Stimulated activated naive CD8-positive, alpha-beta T cell treated with anti-CD3 and anti-CD28 coated beads, Interleukin-15, Interleukin-2, amounts not matched to agents 100 ng/mL and 50 ng/mL, for 24 hours (primary cell): ENCODE measurements around the gene NKPD1.

Source experiments
- H3K27ac Mint-ChIP-seq: one replicate; pipeline ENCODE4 v1.8.0; 2021; ENCODE audit warnings: mild to moderate bottlenecking, mixed read lengths
- H3K27me3 Mint-ChIP-seq: one replicate; pipeline ENCODE4 v1.8.0; 2021; ENCODE audit warnings: mixed read lengths
- H3K36me3 Mint-ChIP-seq: one replicate; pipeline ENCODE4 v1.8.0; 2021; ENCODE audit warnings: low read depth, mixed read lengths
- H3K4me1 Mint-ChIP-seq: one replicate; pipeline ENCODE4 v1.8.0; 2021; ENCODE audit warnings: low read depth, mixed read lengths
- H3K4me3 Mint-ChIP-seq: one replicate; pipeline ENCODE4 v1.8.0; 2021; ENCODE audit warnings: mild to moderate bottlenecking, mixed read lengths
- H3K9me3 Mint-ChIP-seq: one replicate; pipeline ENCODE4 v1.8.0; 2021; ENCODE audit warnings: mixed read lengths

The NKPD1 gene, protein sequence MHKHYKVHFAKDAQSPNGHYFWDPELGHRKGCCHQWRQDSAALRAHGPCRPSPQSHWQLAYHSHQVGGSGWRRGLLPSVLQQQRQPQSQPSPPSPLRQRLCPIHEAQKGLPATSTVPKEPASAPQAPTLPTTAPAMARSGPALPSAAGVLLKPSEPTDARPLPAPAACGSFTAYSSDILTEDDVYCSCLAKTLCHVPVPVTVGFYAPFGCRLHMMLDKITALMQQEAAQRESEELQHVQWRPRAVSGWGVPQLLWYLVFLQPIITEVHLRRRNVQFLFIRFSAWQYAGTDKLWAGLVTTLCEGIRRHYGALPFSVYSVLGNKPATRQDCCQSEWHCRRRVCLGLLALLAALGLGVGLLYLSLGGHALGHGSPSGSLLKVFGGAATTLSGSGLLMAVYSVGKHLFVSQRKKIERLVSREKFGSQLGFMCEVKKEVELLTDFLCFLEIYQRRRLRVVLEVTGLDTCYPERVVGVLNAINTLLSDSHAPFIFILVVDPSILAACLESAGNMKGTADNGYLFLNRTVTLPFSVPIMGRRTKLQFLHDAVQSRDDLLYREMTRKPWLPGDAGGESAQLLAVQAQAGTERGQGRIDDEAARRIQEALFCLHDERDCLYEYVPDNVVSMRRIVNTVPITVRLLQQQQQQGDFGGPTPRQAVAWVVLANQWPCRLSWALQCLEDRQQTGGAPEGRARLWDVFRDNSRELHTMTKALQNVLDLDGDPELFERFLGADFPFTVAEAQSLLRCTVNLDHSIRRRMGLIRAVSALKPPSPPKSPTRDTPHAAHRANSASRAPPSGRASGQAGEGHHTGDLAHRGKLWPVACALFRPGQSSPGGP

GRCh38 chr19:45160870-45161737, at the start of gene NKPD1:
Gene NKPD1, minus strand, starts transcription at chr19:45160982. Its CDS starts 832 bp downstream, at chr19:45160150.
- no peak within 1 kb of the TSS for H3K27ac Mint-ChIP-seq
- H3K36me3 Mint-ChIP-seq: no peaks in the 10 kb centered on the region
- H3K4me3 Mint-ChIP-seq: no peak within 1 kb of the TSS
- H3K4me1 Mint-ChIP-seq: peaks cover 13% of the 10 kb centered on the region
- peaks cover 7% of the 10 kb centered on the region for H3K27me3 Mint-ChIP-seq
- no peaks in the 10 kb centered on the region for H3K9me3 Mint-ChIP-seq

DNA sequence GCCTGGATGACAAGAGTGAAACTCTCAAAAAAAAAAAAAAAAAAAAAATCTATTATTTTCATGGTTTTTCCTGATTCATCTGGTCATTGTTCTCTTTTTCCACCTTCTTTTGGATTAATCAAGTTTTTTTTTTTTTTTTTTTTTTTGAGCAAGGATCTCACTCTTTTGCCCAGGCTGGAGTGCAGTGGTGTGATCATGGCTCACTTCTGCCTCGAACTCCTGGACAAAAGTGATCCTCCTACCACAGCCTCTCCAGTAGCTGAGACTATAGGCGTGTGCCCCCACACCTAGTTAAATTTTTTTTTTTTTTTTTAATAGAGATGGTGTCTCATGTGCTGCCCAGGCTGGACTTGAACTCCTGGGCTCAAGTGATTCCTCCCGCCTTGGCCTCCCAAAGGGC, 45.5 kb upstream of the NKPD1 start:
- Mint-ChIP-seq H3K36me3 (no peaks in the 10 kb centered on the region), H3K27ac (no peak overlapping the region), H3K27me3 (no peaks in the 10 kb centered on the region)

GRCh38 chr19:45205810-45206209, 45.0 kb upstream of the NKPD1 start:
- Mint-ChIP-seq H3K4me3 (no peak overlapping the region), H3K27ac (no peak overlapping the region), H3K9me3 (no peaks in the 10 kb centered on the region), H3K4me1 (no peaks in the 10 kb centered on the region), H3K27me3 (no peaks in the 10 kb centered on the region), H3K36me3 (no peaks in the 10 kb centered on the region)

More for the DNA sequence above, 45.5 kb upstream of the NKPD1 start:
- Mint-ChIP-seq H3K4me3 (no peak overlapping the region), H3K4me1 (no peaks in the 10 kb centered on the region), H3K9me3 (no peaks in the 10 kb centered on the region)

DNA sequence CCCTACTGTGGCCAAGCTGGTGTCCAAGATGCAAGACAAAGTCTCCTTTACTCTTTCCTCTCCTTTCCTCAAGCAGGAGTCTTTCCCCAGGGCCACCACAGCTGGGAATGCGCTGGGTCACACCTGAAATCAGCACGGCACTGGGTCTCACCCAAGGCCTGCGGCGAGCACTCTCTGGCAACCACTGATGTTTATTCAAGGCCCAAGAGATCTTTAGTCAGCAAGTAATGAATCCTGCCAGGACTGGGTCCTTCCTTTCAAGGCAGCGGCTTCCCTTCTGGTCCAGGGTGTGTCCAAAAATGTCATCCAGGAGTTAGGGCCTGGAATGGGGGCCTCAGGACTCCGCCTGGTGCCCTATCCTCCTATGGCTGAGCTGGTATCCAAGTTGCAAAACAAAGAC, 41.9 kb upstream of the NKPD1 start:
- H3K36me3 Mint-ChIP-seq: no peaks in the 10 kb centered on the region
- no peaks in the 10 kb centered on the region for H3K9me3 Mint-ChIP-seq
- H3K4me1 Mint-ChIP-seq: no peaks in the 10 kb centered on the region
- no peaks in the 10 kb centered on the region for H3K27me3 Mint-ChIP-seq
- H3K4me3 Mint-ChIP-seq: no peak overlapping the region
- H3K27ac Mint-ChIP-seq: no peak overlapping the region

- H3K4me3 Mint-ChIP-seq: no peak overlapping the region
- no peaks in the 10 kb centered on the region for H3K27me3 Mint-ChIP-seq
- H3K36me3 Mint-ChIP-seq: no peaks in the 10 kb centered on the region
- H3K4me1 Mint-ChIP-seq: no peaks in the 10 kb centered on the region
- H3K9me3 Mint-ChIP-seq: no peaks in the 10 kb centered on the region
- no peak overlapping the region for H3K27ac Mint-ChIP-seq
Observed at GRCh38 chr19:45200568-45200967, 39.8 kb upstream of the NKPD1 start.

DNA sequence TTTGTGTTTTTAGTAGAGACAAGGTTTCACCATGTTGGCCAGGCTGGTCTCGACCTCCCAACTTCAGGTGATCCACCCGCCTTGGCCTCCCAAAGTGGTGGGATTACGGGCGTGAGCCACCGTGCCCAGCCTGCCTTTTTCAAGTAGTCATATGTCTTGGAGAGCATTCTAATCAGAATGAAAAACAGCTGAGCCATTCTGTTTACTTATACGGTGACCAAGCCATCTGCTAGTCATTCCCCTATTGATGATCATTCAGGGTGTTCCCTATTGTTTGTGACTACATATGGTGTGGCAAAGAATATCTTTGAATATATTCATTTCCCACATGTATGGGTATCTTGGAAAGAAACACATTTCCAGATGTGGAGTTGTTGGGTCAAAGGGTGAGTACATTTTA, 35.0 kb upstream of the NKPD1 start:
- Mint-ChIP-seq H3K4me1 (no peaks in the 10 kb centered on the region), H3K36me3 (no peaks in the 10 kb centered on the region), H3K27ac (no peak overlapping the region), H3K4me3 (no peak overlapping the region), H3K9me3 (no peaks in the 10 kb centered on the region), H3K27me3 (no peaks in the 10 kb centered on the region)

GRCh38 chr19:45191375-45191774, 30.6 kb upstream of the NKPD1 start:
- Mint-ChIP-seq H3K27ac (no peak overlapping the region), H3K9me3 (no peaks in the 10 kb centered on the region), H3K27me3 (no peaks in the 10 kb centered on the region), H3K4me1 (no peaks in the 10 kb centered on the region), H3K4me3 (no peak overlapping the region), H3K36me3 (peaks cover 5% of the 10 kb centered on the region)

DNA sequence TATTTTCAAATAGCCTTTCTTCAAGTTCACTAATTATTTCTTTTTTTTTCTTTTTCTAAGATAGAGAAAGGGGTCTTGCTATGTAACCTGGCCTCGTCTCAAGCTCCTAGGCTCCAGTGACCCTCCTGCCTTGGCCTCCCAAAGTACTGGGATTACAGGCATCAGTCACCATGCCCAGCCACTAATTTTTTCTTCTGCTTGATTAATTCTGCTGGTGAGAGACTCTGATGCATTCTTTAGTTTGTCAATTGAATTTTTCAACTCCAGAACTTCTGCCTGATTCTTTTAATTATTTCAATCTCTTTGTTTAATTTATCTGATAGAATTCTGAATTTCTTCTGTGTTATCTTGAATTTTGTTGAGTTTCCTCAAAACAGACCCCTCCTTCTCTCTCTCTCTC, 29.2 kb upstream of the NKPD1 start:
- H3K27ac Mint-ChIP-seq: no peak overlapping the region
- H3K36me3 Mint-ChIP-seq: peaks cover 5% of the 10 kb centered on the region
- H3K27me3 Mint-ChIP-seq: no peaks in the 10 kb centered on the region
- H3K9me3 Mint-ChIP-seq: no peaks in the 10 kb centered on the region
- H3K4me1 Mint-ChIP-seq: no peaks in the 10 kb centered on the region
- H3K4me3 Mint-ChIP-seq: no peak overlapping the region

DNA sequence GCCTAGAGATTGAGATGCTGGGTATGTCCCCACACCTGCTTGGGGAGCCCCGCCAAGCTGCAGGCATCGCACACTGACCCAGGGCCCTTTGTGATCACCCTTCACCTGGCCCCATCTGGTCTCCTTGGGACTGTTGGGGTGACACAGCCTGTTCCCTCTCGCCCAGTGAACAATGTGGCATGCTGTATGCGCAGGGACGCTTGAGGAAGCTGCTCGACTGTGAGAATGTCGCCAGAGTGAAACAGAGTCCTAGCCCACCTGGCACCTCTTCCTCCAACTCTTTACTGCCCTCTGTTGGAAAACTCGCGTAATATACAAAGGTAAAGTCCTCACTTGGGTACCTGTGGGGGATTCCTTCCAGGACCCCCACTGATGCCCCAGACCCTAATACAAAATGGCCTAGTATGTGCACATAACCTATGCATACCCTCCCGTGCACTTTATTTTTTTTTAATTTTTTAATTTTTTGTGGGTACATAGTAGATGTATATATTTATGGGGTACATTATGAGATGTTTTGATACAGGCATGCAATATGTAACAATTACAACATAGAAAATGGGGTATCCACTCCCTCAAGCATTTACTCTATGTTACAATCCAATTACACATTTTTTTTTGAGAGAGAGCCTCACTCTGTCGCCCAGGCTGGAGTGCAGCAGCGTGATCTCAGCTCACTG, 26.8 kb upstream of the NKPD1 start:
- no peaks in the 10 kb centered on the region for H3K27me3 Mint-ChIP-seq
- H3K27ac Mint-ChIP-seq: no peak overlapping the region
- peaks cover 5% of the 10 kb centered on the region for H3K36me3 Mint-ChIP-seq
- H3K4me3 Mint-ChIP-seq: no peak overlapping the region
- H3K4me1 Mint-ChIP-seq: no peaks in the 10 kb centered on the region
- H3K9me3 Mint-ChIP-seq: no peaks in the 10 kb centered on the region

GRCh38 chr19:45186509-45187334, 25.9 kb upstream of the NKPD1 start:
- Mint-ChIP-seq H3K36me3 (peaks cover 5% of the 10 kb centered on the region), H3K4me1 (peaks cover 1% of the 10 kb centered on the region), H3K9me3 (no peaks in the 10 kb centered on the region), H3K27ac (no peak overlapping the region), H3K27me3 (no peaks in the 10 kb centered on the region), H3K4me3 (no peak overlapping the region)

GRCh38 chr19:45184115-45184514, 23.3 kb upstream of the NKPD1 start:
- Mint-ChIP-seq H3K4me1 (peaks cover 18% of the 10 kb centered on the region), H3K36me3 (no peaks in the 10 kb centered on the region), H3K27ac (no peak overlapping the region), H3K4me3 (no peak overlapping the region), H3K27me3 (no peaks in the 10 kb centered on the region), H3K9me3 (no peaks in the 10 kb centered on the region)

- H3K9me3 Mint-ChIP-seq: no peaks in the 10 kb centered on the region
- peaks cover 18% of the 10 kb centered on the region for H3K4me1 Mint-ChIP-seq
- H3K27ac Mint-ChIP-seq: peak overlapping the region; percentile 32
- H3K27me3 Mint-ChIP-seq: no peaks in the 10 kb centered on the region
- no peaks in the 10 kb centered on the region for H3K36me3 Mint-ChIP-seq
- no peak overlapping the region for H3K4me3 Mint-ChIP-seq
Observed at GRCh38 chr19:45182758-45183157, 22.0 kb upstream of the NKPD1 start.

DNA sequence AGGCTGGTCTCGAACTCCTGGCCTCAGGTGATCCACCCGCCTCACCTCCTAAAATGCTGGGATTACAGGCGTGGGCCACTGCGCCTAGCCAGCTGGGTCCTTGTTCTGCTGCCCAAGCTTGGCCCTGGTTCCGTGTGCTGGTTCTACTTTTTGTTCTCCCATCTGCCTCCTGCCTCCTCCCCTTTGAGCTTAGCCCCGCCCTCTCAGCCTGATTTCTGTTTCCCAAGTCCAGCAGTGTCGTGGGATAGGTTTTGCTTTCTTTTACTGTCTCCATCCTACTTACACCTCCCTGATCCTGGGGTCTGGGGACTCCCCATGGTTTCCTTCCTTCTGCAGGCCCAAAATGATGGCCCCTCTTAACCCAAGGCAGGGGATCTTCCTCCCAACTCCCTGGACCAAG, 20.2 kb upstream of the NKPD1 start:
- H3K27me3 Mint-ChIP-seq: no peaks in the 10 kb centered on the region
- H3K36me3 Mint-ChIP-seq: no peaks in the 10 kb centered on the region
- peak overlapping the region; percentile 78 for H3K4me3 Mint-ChIP-seq
- no peaks in the 10 kb centered on the region for H3K9me3 Mint-ChIP-seq
- peak overlapping the region; percentile 37 for H3K27ac Mint-ChIP-seq
- H3K4me1 Mint-ChIP-seq: peaks cover 22% of the 10 kb centered on the region
